Fibroblast of villous mesenchyme (primary cell): Measurements from ENCODE around the gene GRPEL2. TPM values are rescaled to one million over a fixed set of nuclear protein-coding genes. Genes with fewer than 3 reads are reported as not detected.
"Not testable (repeated sequence)": the region's sequence is repeated elsewhere in the genome, so short reads cannot be mapped to it uniquely, and the experiment has no call there.

Experiments used
- DNase-seq: peaks from one replicate; pipeline ENCODE4 v3.0.0-alpha.2; 2010; ENCODE audit warnings: low read depth
- H3K4me3 ChIP-seq: 2 replicates; pipeline ENCODE4 v1.5.1; 2011; ENCODE audit warnings: low read depth, mild to moderate bottlenecking, low read length
- total RNA-seq: library from RNA; depleted of rRNA; stranded (reverse); fragments of >200 nt; gene quantifications from 2 replicates; pipeline ENCODE4 v1.2.3, GENCODE V29; 2012
- TF ChIP-seq, protein P1 (sequence below): IDR thresholded peaks from 2 replicates; pipeline ENCODE4 v1.5.1; 2012; ENCODE audit warnings: low read depth, mild to moderate bottlenecking, low read length; ENCODE audit not compliant: insufficient read depth

The GRPEL2 gene
- total RNA-seq, 1 donor, result 27.6 TPM

DNA sequence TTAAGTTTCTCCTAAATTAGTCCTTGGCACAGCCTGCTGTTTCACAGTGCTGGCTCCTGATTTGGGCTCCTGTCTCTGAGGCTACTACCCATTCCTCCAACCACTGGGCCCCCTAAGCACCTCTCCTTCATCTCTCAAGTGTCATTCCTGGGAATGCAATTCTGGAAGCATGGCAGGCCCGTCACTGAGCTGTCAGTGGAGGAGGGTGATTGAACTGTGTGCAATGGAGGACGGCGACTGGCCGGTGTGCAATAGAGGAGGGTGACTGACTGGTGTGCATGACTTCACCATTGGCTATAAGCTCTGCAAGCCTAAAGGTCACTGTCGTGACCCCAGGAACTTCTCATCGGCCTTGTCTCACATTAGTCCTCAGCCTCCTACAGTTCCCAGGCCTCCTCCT is 46.2 kb downstream of the GRPEL2 start:
- no peak overlapping the region for H3K4me3 ChIP-seq
- no peak for DNase-seq
- TF ChIP-seq, protein P1, sequence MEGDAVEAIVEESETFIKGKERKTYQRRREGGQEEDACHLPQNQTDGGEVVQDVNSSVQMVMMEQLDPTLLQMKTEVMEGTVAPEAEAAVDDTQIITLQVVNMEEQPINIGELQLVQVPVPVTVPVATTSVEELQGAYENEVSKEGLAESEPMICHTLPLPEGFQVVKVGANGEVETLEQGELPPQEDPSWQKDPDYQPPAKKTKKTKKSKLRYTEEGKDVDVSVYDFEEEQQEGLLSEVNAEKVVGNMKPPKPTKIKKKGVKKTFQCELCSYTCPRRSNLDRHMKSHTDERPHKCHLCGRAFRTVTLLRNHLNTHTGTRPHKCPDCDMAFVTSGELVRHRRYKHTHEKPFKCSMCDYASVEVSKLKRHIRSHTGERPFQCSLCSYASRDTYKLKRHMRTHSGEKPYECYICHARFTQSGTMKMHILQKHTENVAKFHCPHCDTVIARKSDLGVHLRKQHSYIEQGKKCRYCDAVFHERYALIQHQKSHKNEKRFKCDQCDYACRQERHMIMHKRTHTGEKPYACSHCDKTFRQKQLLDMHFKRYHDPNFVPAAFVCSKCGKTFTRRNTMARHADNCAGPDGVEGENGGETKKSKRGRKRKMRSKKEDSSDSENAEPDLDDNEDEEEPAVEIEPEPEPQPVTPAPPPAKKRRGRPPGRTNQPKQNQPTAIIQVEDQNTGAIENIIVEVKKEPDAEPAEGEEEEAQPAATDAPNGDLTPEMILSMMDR, result no peak

DNA sequence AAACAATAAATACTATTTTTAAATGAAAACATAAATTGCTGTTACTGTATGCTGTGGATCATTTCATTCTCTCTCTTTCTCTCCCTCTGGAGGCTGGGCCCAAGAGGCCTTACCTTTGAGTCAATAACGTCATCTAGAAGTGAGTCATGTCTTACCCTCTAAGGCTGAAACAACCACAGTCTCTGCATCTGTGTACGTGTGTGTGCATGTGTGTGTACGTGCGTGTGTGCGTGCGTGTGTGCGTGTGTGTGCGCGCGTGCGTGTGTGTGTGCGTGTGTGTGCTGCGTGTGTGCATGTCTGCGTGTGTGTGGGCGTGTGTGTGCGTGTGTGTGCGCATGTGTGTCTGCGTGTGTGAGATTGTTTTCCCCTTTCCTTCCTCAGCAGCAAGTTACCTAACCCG is 47.4 kb downstream of the GRPEL2 start:
- H3K4me3 ChIP-seq, result no peak overlapping the region
- TF ChIP-seq, protein P1, result no peak
- peak; percentile 56 for DNase-seq

DNA sequence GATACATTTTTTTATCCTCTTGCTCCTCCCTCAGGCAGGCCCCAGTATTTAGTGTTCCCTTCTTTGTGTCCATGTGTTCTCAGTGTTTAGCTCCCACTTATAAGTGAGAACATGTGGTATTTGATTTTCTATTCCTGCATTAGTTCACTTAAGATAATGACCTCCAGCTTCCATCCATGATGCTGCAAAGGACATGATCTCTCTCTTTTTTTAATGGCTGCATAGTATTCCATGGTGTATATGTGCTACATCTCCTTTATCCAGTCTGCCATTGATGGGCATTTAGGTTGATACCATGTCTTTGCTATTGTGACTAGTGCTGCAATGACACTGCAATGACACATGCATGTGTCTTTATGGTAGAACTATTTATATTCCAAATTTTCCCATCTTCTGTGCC is 49.7 kb downstream of the GRPEL2 start:
- H3K4me3 ChIP-seq, DNase-seq: not testable (repeated sequence)

DNA sequence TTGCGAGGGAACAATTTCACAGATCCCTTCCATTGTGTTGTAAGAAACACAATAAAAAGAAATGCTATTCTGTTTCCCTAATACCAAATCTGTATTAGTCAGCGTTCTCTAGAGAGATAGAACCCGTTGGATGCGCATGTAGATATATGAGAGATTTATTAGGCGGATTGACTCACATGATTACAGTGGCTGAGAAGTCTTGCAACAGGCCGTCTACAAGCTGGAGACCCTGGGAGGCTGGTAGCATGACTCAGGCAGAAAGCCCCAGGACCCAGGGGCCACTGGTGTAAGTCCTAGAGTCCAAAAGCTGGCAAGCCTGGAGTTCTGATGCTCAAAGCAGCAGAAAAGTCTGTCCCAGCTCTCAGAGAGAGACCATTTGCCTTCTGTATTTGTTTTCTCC is 52.2 kb downstream of the GRPEL2 start:
- peak; percentile 99 for DNase-seq
- TF ChIP-seq, protein P1, result no peak
- H3K4me3 ChIP-seq, result no peak overlapping the region

DNA sequence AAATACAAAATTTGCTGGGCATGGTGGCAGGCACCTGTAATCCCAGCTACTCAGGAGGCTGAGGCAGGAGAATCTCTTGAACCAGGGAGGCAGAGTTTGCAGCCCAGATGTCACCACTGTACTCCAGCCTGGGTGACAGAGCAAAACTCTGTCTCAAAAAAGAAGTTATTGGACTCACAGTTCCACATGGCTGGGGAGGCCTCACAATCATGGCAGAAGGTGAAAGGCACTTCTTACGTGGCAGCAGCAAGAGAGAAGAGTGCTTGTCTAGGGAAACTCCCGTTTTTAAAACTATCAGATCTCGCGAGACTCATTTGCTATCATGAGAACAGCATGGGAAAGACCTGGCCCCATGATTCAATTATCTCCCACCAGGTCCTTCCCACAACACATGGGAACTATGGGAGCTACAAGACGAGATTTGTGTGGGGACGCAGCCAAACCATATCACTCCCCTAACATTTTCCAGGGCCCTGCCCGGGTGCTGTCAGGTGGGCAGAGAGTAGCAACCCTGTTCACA is 53.5 kb downstream of the GRPEL2 start:
- not testable (repeated sequence) for DNase-seq, H3K4me3 ChIP-seq

DNA sequence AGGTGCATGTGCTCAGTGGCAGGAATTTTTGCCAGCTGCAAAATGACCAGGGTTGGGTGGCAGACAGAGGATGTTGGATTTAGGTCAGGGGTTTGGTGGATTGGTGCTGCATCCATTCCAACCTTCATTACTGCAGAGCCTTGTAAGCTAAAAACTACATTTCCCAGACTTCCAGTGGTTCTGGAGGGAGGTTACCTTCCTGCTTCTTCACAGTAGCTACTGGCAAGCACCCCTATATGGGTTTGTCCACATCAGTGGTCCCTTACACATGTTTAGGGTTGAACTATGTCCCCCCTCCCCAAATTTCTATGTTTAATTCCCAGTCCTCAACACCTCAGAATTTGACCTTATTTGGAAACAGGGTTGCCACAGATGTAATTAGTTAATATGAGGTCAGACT is 54.5 kb downstream of the GRPEL2 start:
- H3K4me3 ChIP-seq, result no peak overlapping the region
- TF ChIP-seq, protein P1, result no peak
- DNase-seq, result peak; percentile 37

DNA sequence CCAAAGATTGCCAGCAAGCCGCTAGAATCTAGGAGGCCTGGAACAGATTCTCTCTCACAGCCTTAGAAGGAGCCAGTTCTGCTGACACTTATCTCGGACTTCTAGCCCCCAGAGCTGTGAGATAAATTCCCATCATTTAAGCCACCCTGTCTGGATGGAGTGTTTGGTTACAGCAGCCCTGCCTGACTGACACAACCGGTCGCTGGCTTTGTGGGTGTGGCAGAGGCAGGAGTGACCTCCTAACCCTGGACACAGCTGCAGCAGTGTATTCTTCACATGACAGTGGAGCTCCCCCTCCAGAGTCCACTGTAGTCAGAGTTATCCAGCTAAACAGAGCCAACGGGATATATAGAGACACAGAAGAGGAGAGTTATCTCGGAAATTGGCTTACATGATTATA is 55.0 kb downstream of the GRPEL2 start:
- TF ChIP-seq, protein P1, result no peak
- no peak overlapping the region for H3K4me3 ChIP-seq
- peak; percentile 84 for DNase-seq

DNA sequence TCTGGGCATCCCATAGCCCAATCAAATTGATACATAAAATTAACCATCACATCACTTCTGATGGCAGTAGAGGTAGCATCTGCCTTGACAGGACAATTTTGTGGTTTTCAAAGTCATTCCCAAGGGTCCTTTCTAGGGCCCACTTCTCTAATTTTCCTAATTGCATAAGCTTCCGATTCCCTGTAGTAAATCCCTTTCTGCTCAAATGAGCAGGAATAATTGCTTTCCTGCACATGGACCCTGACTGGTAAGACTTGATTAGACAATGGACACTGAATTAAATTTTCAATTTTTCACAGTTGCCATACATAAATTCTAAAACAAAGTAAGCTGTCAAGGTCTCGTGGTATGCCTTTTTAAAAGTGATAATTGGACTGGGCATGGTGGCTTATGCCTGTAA is 55.8 kb downstream of the GRPEL2 start:
- H3K4me3 ChIP-seq, result no peak overlapping the region
- no peak for DNase-seq
- TF ChIP-seq, protein P1, result no peak
